ENCODE measurements around the gene KHK. TPM values are rescaled to one million over a fixed set of nuclear protein-coding genes. Genes with fewer than 3 reads are reported as not detected.

The KHK gene
- total RNA-seq, 4 donors from 2014 or later: 0.44 to 2.3 (median 1.7) TPM

GRCh38 chr2:27095745-27096651 is 9.4 kb downstream of the KHK start:
- no peak overlapping the region for H3K27ac ChIP-seq
- TF ChIP-seq POLR2A (IDR thresholded peaks at IDR 0.05): no peak
- no peak for TF ChIP-seq CTCF (IDR thresholded peaks at IDR 0.05)
- H3K4me1 ChIP-seq: peaks cover 5 to 21% of the 10 kb centered on the region in 2 donors
- no peaks in the 10 kb centered on the region for H3K27me3 ChIP-seq
- no peak overlapping the region for H3K4me3 ChIP-seq (replicated peaks in 1 of 3)
- H3K36me3 ChIP-seq: no peaks in the 10 kb centered on the region
- intact Hi-C loops (cut with DNase I): loop anchor here (5.0 to 10.0 kb wide), 3 partner anchors 96 to 209 kb away; partner anchors contain the start of genes DNAJC5G and UCN
- 32 to 35% methylated on average over 5 to 16 of the region's 18 CpGs for WGBS, 2 donors
- peak; percentile 49 to 51 for DNase-seq
- H3K9me3 ChIP-seq: no peaks in the 10 kb centered on the region

DNA sequence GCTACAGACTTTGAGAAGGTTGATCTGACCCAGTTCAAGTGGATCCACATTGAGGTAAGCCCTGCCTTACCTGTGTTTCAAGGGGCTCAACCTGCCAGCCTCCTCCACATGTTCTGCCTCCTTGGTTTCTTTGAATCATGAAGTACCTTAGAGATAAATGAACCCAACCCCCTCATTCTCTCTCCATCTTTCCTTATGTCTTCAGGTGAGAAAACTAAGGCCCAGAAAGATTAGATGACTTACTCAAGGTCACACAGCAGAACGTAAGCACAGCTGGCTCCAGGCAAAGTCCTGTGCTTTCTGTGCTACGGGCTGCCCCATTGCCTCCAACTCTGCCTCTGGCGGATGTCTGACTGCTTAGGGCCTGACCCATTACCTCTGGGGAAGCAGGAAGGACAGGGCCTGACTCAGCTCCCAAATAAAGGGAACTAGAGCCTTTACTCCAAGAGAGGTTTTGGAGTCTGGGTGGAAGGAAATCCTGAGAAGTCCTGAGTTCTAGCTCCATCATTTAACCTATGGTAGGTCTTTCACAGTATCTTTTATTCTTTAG is 10.3 kb downstream of the KHK start:
- Histone ChIP-seq H3K4me3 (replicated peaks in 1 of 3) (no peak overlapping the region), H3K9me3 (no peaks in the 10 kb centered on the region), H3K27ac (no peak overlapping the region), H3K27me3 (no peaks in the 10 kb centered on the region), H3K4me1 (peaks cover 5 to 21% of the 10 kb centered on the region in 2 donors), H3K36me3 (no peaks in the 10 kb centered on the region)
- intact Hi-C loops (cut with DNase I): loop anchor here (5.0 to 10.0 kb wide), 3 partner anchors 95 to 208 kb away; partner anchors contain the start of genes DNAJC5G and UCN
- DNase-seq: no peak
- 72 to 75% methylated on average over 3 of the region's 3 CpGs for WGBS, 2 donors
- no peak for TF ChIP-seq CTCF (IDR thresholded peaks at IDR 0.05)
- TF ChIP-seq POLR2A (IDR thresholded peaks at IDR 0.05): no peak

DNA sequence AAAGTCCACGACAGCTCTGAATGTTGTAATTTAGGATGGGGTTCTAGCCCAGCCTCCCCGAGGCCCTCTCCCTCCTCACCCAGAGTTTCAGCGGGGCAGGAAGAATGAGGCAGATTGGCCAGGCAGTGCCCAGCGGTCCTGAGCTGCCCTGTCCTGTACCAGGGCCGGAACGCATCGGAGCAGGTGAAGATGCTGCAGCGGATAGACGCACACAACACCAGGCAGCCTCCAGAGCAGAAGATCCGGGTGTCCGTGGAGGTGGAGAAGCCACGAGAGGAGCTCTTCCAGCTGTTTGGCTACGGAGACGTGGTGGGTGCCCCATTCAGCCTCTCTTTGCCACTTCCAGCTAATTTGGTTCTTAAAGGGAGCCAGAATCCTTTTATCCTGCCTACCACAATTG is 10.8 kb downstream of the KHK start:
- peaks cover 5 to 21% of the 10 kb centered on the region in 2 donors for H3K4me1 ChIP-seq
- no peaks in the 10 kb centered on the region for H3K9me3 ChIP-seq
- intact Hi-C loops (cut with DNase I): loop anchor here (5.0 to 10.0 kb wide), 3 partner anchors 95 to 207 kb away; partner anchors contain the start of genes DNAJC5G and UCN
- 94% methylated on average over 10 to 14 of the region's 14 CpGs for WGBS, 2 donors
- no peaks in the 10 kb centered on the region for H3K36me3 ChIP-seq
- no peak overlapping the region for H3K4me3 ChIP-seq (replicated peaks in 1 of 3)
- TF ChIP-seq POLR2A (IDR thresholded peaks at IDR 0.05) (no peak), CTCF (IDR thresholded peaks at IDR 0.05) (no peak)
- no peak overlapping the region for H3K27ac ChIP-seq
- H3K27me3 ChIP-seq: no peaks in the 10 kb centered on the region
- DNase-seq: no peak

- TF ChIP-seq POLR2A (IDR thresholded peaks at IDR 0.05): no peak
- intact Hi-C loops (cut with DNase I): loop anchor here (5.0 to 10.0 kb wide), 3 partner anchors 93 to 205 kb away; partner anchors contain the start of genes DNAJC5G and UCN
- H3K4me1 ChIP-seq: peaks cover 0 to 10% of the 10 kb centered on the region in 2 donors
- DNase-seq: no peak
- H3K9me3 ChIP-seq: no peaks in the 10 kb centered on the region
- no peak overlapping the region for H3K27ac ChIP-seq
- H3K4me3 ChIP-seq (replicated peaks in 1 of 3): no peak overlapping the region
- no peaks in the 10 kb centered on the region for H3K27me3 ChIP-seq
- 89 to 93% methylated on average over 8 to 19 of the region's 19 CpGs for WGBS, 2 donors
- no peaks in the 10 kb centered on the region for H3K36me3 ChIP-seq
These were observed 12.9 kb downstream of the KHK start for GRCh38 chr2:27099334-27099955.

DNA sequence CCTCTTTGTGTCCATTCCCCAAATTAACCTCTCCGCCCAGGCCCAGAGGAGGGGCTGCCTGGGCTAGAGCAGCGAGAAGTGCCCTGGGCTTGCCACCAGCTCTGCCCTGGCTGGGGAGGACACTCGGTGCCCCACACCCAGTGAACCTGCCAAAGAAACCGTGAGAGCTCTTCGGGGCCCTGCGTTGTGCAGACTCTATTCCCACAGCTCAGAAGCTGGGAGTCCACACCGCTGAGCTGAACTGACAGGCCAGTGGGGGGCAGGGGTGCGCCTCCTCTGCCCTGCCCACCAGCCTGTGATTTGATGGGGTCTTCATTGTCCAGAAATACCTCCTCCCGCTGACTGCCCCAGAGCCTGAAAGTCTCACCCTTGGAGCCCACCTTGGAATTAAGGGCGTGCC is 13.5 kb downstream of the KHK start:
- H3K4me1 ChIP-seq: peaks cover 0 to 10% of the 10 kb centered on the region in 2 donors
- no peak for TF ChIP-seq CTCF (IDR thresholded peaks at IDR 0.05)
- TF ChIP-seq POLR2A (IDR thresholded peaks at IDR 0.05): no peak
- H3K4me3 ChIP-seq (replicated peaks in 1 of 3): no peak overlapping the region
- intact Hi-C loops (cut with DNase I): no loop called here
- H3K36me3 ChIP-seq: no peaks in the 10 kb centered on the region
- no peak for DNase-seq
- WGBS, 2 donors: 84 to 90% methylated on average over 7 to 10 of the region's 10 CpGs
- H3K27ac ChIP-seq: no peak overlapping the region
- H3K9me3 ChIP-seq: no peaks in the 10 kb centered on the region
- H3K27me3 ChIP-seq: no peaks in the 10 kb centered on the region
